Measurements from ENCODE around the gene MED26. TPM values are rescaled to one million over a fixed set of nuclear protein-coding genes. Genes with fewer than 3 reads are reported as not detected.

Gene MED26
- total RNA-seq, 2 donors from 2014 or later = 13.5 to 29.9 TPM

GRCh38 chr19:16627193-16627927 lies 644 bp downstream of the MED26 start:
- H3K9me3 ChIP-seq = no peaks in the 10 kb centered on the region
- no peak for DNase-seq (ENCODE audit: low spot score)
- no peaks in the 10 kb centered on the region for H3K36me3 ChIP-seq
- H3K27ac ChIP-seq = peak overlapping the region; percentile 80 to 99
- peaks cover 8% of the 10 kb centered on the region for H3K4me1 ChIP-seq (replicated peaks)
- H3K4me3 ChIP-seq = peak overlapping the region; percentile 89 to 95
- H3K27me3 ChIP-seq (replicated peaks; ENCODE audit: insufficient read depth) = no peaks in the 10 kb centered on the region
- WGBS = under 1% methylated on average over 52 of the region's 52 CpGs
- TF ChIP-seq POLR2AphosphoS5 (IDR thresholded peaks at IDR 0.05) (no peak), POLR2A (IDR thresholded peaks at IDR 0.05) (no peak)
- TF ChIP-seq, protein P1, sequence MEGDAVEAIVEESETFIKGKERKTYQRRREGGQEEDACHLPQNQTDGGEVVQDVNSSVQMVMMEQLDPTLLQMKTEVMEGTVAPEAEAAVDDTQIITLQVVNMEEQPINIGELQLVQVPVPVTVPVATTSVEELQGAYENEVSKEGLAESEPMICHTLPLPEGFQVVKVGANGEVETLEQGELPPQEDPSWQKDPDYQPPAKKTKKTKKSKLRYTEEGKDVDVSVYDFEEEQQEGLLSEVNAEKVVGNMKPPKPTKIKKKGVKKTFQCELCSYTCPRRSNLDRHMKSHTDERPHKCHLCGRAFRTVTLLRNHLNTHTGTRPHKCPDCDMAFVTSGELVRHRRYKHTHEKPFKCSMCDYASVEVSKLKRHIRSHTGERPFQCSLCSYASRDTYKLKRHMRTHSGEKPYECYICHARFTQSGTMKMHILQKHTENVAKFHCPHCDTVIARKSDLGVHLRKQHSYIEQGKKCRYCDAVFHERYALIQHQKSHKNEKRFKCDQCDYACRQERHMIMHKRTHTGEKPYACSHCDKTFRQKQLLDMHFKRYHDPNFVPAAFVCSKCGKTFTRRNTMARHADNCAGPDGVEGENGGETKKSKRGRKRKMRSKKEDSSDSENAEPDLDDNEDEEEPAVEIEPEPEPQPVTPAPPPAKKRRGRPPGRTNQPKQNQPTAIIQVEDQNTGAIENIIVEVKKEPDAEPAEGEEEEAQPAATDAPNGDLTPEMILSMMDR (IDR thresholded peaks at IDR 0.05) = no peak
- intact Hi-C loops (cut with DNase I) = loop anchor here (5.0 kb wide), 1 partner anchor 55 kb away; the partner anchor contains the start of gene SLC35E1

GRCh38 chr19:16626796-16627192 lies 1.2 kb downstream of the MED26 start:
- TF ChIP-seq POLR2A (IDR thresholded peaks at IDR 0.05) (no peak), POLR2AphosphoS5 (IDR thresholded peaks at IDR 0.05) (no peak)
- TF ChIP-seq, protein P1 (IDR thresholded peaks at IDR 0.05) = no peak
- WGBS = 2% methylated on average over 12 of the region's 12 CpGs
- no peaks in the 10 kb centered on the region for H3K27me3 ChIP-seq (replicated peaks; ENCODE audit: insufficient read depth)
- no peaks in the 10 kb centered on the region for H3K9me3 ChIP-seq
- H3K4me1 ChIP-seq (replicated peaks) = peaks cover 8% of the 10 kb centered on the region
- intact Hi-C loops (cut with DNase I) = loop anchor here (5.0 kb wide), 1 partner anchor 54 kb away; the partner anchor contains the start of gene SLC35E1
- peak overlapping the region; percentile 80 to 99 for H3K27ac ChIP-seq
- H3K4me3 ChIP-seq = peak overlapping the region; percentile 89 to 95
- H3K36me3 ChIP-seq = no peaks in the 10 kb centered on the region
- DNase-seq (ENCODE audit: low spot score) = no peak

- intact Hi-C loops (cut with DNase I) = loop anchor here (5.0 kb wide), 1 partner anchor 53 kb away; the partner anchor contains the start of gene SLC35E1
- 59% methylated on average over 16 of the region's 16 CpGs for WGBS
- no peaks in the 10 kb centered on the region for H3K36me3 ChIP-seq
- no peak overlapping the region for H3K4me3 ChIP-seq
- no peak overlapping the region for H3K27ac ChIP-seq
- peaks cover 8% of the 10 kb centered on the region for H3K4me1 ChIP-seq (replicated peaks)
- DNase-seq (ENCODE audit: low spot score) = no peak
- no peaks in the 10 kb centered on the region for H3K9me3 ChIP-seq
- no peaks in the 10 kb centered on the region for H3K27me3 ChIP-seq (replicated peaks; ENCODE audit: insufficient read depth)
- no peak for TF ChIP-seq POLR2A (IDR thresholded peaks at IDR 0.05)
- no peak for TF ChIP-seq POLR2AphosphoS5 (IDR thresholded peaks at IDR 0.05)
- TF ChIP-seq, protein P1 (IDR thresholded peaks at IDR 0.05) = no peak
These were observed 2.6 kb downstream of the MED26 start for GRCh38 chr19:16625163-16625958.

DNA sequence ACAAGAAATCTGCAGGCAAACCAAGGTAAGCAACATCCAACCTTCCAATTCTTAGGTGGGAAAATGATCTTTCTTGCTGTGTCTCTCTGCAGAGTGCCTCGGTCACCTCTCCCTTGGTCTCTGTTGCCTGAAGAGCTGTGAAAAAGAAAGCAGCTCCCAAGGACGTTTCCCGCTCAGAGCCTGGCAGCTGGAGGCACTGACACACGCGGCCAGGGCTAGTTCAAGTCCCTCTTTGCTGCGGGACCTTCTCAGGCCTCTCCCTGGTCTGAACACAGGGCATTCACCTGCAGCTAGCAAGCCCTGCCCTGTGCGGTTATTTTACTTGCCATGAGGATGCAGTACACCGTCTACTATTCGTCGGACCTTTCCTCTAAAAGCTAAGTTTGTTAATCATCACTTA lies 3.8 kb downstream of the MED26 start:
- no peak for DNase-seq (ENCODE audit: low spot score)
- no peak for TF ChIP-seq POLR2AphosphoS5 (IDR thresholded peaks at IDR 0.05)
- TF ChIP-seq, protein P1 (IDR thresholded peaks at IDR 0.05) = no peak
- no peak for TF ChIP-seq POLR2A (IDR thresholded peaks at IDR 0.05)
- Histone ChIP-seq H3K4me1 (replicated peaks) (peaks cover 11% of the 10 kb centered on the region), H3K4me3 (no peak overlapping the region), H3K27ac (no peak overlapping the region), H3K36me3 (no peaks in the 10 kb centered on the region), H3K9me3 (no peaks in the 10 kb centered on the region), H3K27me3 (replicated peaks; ENCODE audit: insufficient read depth) (no peaks in the 10 kb centered on the region)
- 79% methylated on average over 10 of the region's 10 CpGs for WGBS
- intact Hi-C loops (cut with DNase I) = no loop called here
